ENCODE data around the gene LINC01488. TPM values are rescaled to one million over a fixed set of nuclear protein-coding genes. Genes with fewer than 3 reads are reported as not detected.

The LINC01488 gene
- total and polyA plus RNA-seq, 2 donors (not counting 1 experiment from before 2014, with no cell fraction given), result not detected

- H2AFZ ChIP-seq (ENCODE audit: insufficient read depth, low read depth, low read length, poor library complexity, severe bottlenecking), result no peak overlapping the region
- POLR2A ChIA-PET, result no interaction called here
- TF ChIP-seq CTCF (IDR thresholded peaks at IDR 0.05) (no peak), EZH2 (IDR thresholded peaks at IDR 0.05; ENCODE audit: borderline replicate concordance, insufficient read depth, low read depth, low read length, poor library complexity, severe bottlenecking) (no peak)
- Mint-ChIP-seq H3K4me1 (no peaks in the 10 kb centered on the region), H3K27ac (no peak overlapping the region), H3K27me3 (peaks cover 9% of the 10 kb centered on the region), H3K9me3 (ENCODE audit: insufficient read depth) (no peaks in the 10 kb centered on the region), H3K4me3 (no peak overlapping the region)
- H4K20me1 ChIP-seq (ENCODE audit: control insufficient read depth, insufficient read depth, low read length, poor library complexity, severe bottlenecking), result no peaks in the 10 kb centered on the region
- DNase-seq, result no peak
- H3K4me2 ChIP-seq (replicated peaks; ENCODE audit: low read depth, low read length, poor library complexity, severe bottlenecking), result no peak overlapping the region
- H3K9ac ChIP-seq (ENCODE audit: low read length), result no peak overlapping the region
- intact Hi-C loops (cut with micrococcal nuclease), result no loop called here
- H3K9me3 ChIP-seq (ENCODE audit: control extremely low read depth in 1 of 3, control insufficient read depth in 2 of 3, insufficient read depth in 1 of 3, low read length in 2 of 3), result no peaks in the 10 kb centered on the region
- 96% methylated on average over 9 of the region's 10 CpGs for WGBS (ENCODE audit: insufficient coverage)
- no peaks in the 10 kb centered on the region for H3K4me1 ChIP-seq (ENCODE audit: control insufficient read depth in 2 of 2, insufficient read depth in 2 of 2, low read length in 2 of 2)
- H3K27ac ChIP-seq (ENCODE audit: low read length in 2 of 2), result no peak overlapping the region
- CTCF ChIA-PET, result no interaction called here
- H3K4me3 ChIP-seq (ENCODE audit: control extremely low read depth in 1 of 5, extremely low read depth in 1 of 5, insufficient read depth in 1 of 5, low read depth in 2 of 5, low read length in 4 of 5), result no peak overlapping the region
- ATAC-seq (ENCODE audit: low read depth), result no peak
- H3K36me3 ChIP-seq (replicated peaks in 1 of 2; ENCODE audit: control extremely low read depth in 1 of 2, control insufficient read depth in 1 of 2, extremely low read depth in 1 of 2, insufficient read depth in 2 of 2, low read length in 1 of 2), result no peaks in the 10 kb centered on the region
- no peaks in the 10 kb centered on the region for H3K27me3 ChIP-seq (replicated peaks in 1 of 4; ENCODE audit: control extremely low read depth in 1 of 4, control insufficient read depth in 3 of 4, insufficient read depth in 4 of 4, low read length in 3 of 4)
- no peaks in the 10 kb centered on the region for H3K79me2 ChIP-seq (ENCODE audit: control insufficient read depth, insufficient read depth, low read length)
These were observed 14.7 kb downstream of the LINC01488 start for GRCh38 chr11:69496202-69496557.

- WGBS (ENCODE audit: insufficient coverage), result 91% methylated on average over 5 of the region's 12 CpGs
- Histone ChIP-seq H3K27ac (ENCODE audit: low read length in 2 of 2) (no peak overlapping the region), H2AFZ (ENCODE audit: insufficient read depth, low read depth, low read length, poor library complexity, severe bottlenecking) (no peak overlapping the region), H3K4me1 (ENCODE audit: control insufficient read depth in 2 of 2, insufficient read depth in 2 of 2, low read length in 2 of 2) (no peaks in the 10 kb centered on the region), H4K20me1 (ENCODE audit: control insufficient read depth, insufficient read depth, low read length, poor library complexity, severe bottlenecking) (no peaks in the 10 kb centered on the region), H3K79me2 (ENCODE audit: control insufficient read depth, insufficient read depth, low read length) (no peaks in the 10 kb centered on the region), H3K27me3 (replicated peaks in 1 of 4; ENCODE audit: control extremely low read depth in 1 of 4, control insufficient read depth in 3 of 4, insufficient read depth in 4 of 4, low read length in 3 of 4) (no peaks in the 10 kb centered on the region), H3K4me2 (replicated peaks; ENCODE audit: low read depth, low read length, poor library complexity, severe bottlenecking) (no peak overlapping the region), H3K36me3 (replicated peaks in 1 of 2; ENCODE audit: control extremely low read depth in 1 of 2, control insufficient read depth in 1 of 2, extremely low read depth in 1 of 2, insufficient read depth in 2 of 2, low read length in 1 of 2) (no peaks in the 10 kb centered on the region), H3K4me3 (ENCODE audit: control extremely low read depth in 1 of 5, extremely low read depth in 1 of 5, insufficient read depth in 1 of 5, low read depth in 2 of 5, low read length in 4 of 5) (no peak overlapping the region), H3K9ac (ENCODE audit: low read length) (no peak overlapping the region), H3K9me3 (ENCODE audit: control extremely low read depth in 1 of 3, control insufficient read depth in 2 of 3, insufficient read depth in 1 of 3, low read length in 2 of 3) (no peaks in the 10 kb centered on the region)
- Mint-ChIP-seq H3K4me3 (no peak overlapping the region), H3K4me1 (no peaks in the 10 kb centered on the region), H3K27me3 (peaks cover 5% of the 10 kb centered on the region), H3K27ac (no peak overlapping the region), H3K9me3 (ENCODE audit: insufficient read depth) (no peaks in the 10 kb centered on the region)
- no peak for TF ChIP-seq CTCF (IDR thresholded peaks at IDR 0.05)
- TF ChIP-seq EZH2 (IDR thresholded peaks at IDR 0.05; ENCODE audit: borderline replicate concordance, insufficient read depth, low read depth, low read length, poor library complexity, severe bottlenecking), result no peak
- ChIA-PET CTCF (no interaction called here), POLR2A (no interaction called here)
- ATAC-seq (ENCODE audit: low read depth) (no peak), DNase-seq (no peak)
- intact Hi-C loops (cut with micrococcal nuclease), result no loop called here
These were observed 15.3 kb downstream of the LINC01488 start for GRCh38 chr11:69496631-69497220.

All from B cell (primary cell).